Heart left ventricle (tissue), 13 donors: ENCODE results near the gene MSI2.

Source experiments
- CTCF ChIP-seq, 12 donors: fragments of 200-600 bp; sonication (generic) in 4 of 12; IDR thresholded peaks; one replicate each; pipeline versions ENCODE4 v1.5.0 to v1.8.0; 2018 to 2022; ENCODE audit warnings: antibody characterized with exemption in 12 of 12, mild to moderate bottlenecking in 5 of 12
- POLR2A ChIP-seq, 2 donors: fragments of 450-650 bp; IDR thresholded peaks; one replicate each; pipeline ENCODE4 v1.6.1; 2017; ENCODE audit warnings: antibody characterized with exemption in 2 of 2, mild to moderate bottlenecking in 2 of 2, moderate library complexity in 2 of 2
- donor health status: ischemic (EF 13 %, LVEDD 7.1; RV severe dilation, severe dysfunction).
- donor health status: DM: no; HTN: yes; CAD: no.
- donor health status: DM: no; HTN: no; CAD: no.
- donor health status: ischemic (EF 25% LVEDD 6.9; RV normal size, moderate dysfunction).
- donor health status: ischemic (EF 25% LVEDD 5.7; RV mildly dilated, moderate dysfunction).
- donor health status: ischemic (EF 35%, LVEDD 5.7; RV mildly dilated, moderate dysfunction).
- donor health status: nonischemic (EF 11% LVEDD 7.7; RV severe dilation, severe dysfunction).
- donor health status: DM: yes; HTN: yes; CAD: no.
- donor health status: PGD.
- donor health status: ischemic (EF 29% LVEDD 5.4; RV normal size, mild dysfunction).
- donor health status: nonischemic (EF 23%, LVEDD 6.1; RV moderate dilation, normal function).

- TF ChIP-seq CTCF (IDR thresholded peaks at IDR 0.05) (peak in 2 of 12 donors; percentile 3 to 17), POLR2A (IDR thresholded peaks at IDR 0.05) (no peak)
Measured at GRCh38 chr17:57604771-57605674, 348.7 kb downstream of the MSI2 start.
